Activated naive CD8-positive, alpha-beta T cell treated with anti-CD3 and anti-CD28 coated beads, Interleukin-2, amount 50 U/mL, for 24 hours (primary cell): ENCODE results near the gene NLRP1.

ENCODE experiments used
- ATAC-seq: fragments of 150-1000 bp; cut with Tn5 transposase; one replicate; pipeline ENCODE4 v1.10.0; 2021
- DNase-seq: peaks from one replicate; pipeline ENCODE4 v3.0.0; 2021
- H3K27ac Mint-ChIP-seq: one replicate; pipeline ENCODE4 v1.8.0; 2021; ENCODE audit warnings: mild to moderate bottlenecking, mixed read lengths
- H3K27me3 Mint-ChIP-seq: one replicate; pipeline ENCODE4 v1.8.0; 2021; ENCODE audit warnings: mixed read lengths
- H3K36me3 Mint-ChIP-seq: one replicate; pipeline ENCODE4 v1.8.0; 2021; ENCODE audit warnings: low read depth, mixed read lengths
- H3K4me1 Mint-ChIP-seq: one replicate; pipeline ENCODE4 v1.8.0; 2021; ENCODE audit warnings: mixed read lengths
- H3K4me3 Mint-ChIP-seq: one replicate; pipeline ENCODE4 v1.8.0; 2021; ENCODE audit warnings: mild to moderate bottlenecking, moderate library complexity, mixed read lengths
- H3K9me3 Mint-ChIP-seq: one replicate; pipeline ENCODE4 v1.8.0; 2021; ENCODE audit warnings: mixed read lengths

Gene NLRP1

DNA sequence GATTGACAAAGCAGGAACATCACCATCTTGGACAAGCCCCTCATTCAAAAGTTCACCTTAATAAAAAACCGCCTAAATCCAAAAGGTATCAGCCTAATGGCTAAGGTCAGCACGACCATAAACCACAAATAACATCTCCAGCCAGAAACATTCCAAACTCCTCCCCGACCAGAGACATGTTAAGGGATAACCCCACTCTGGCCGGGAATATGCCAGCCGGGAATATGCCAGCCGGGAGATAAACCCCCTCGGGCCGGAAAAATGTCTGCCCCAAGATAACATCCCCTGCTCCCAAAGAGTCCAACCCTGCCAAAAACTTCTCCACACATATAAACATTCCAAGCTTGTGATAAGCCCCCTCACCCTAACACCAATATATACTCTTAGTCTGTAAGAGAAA is 116.9 kb downstream of the NLRP1 start:
- Mint-ChIP-seq H3K4me3 (peak overlapping the region; percentile 95), H3K27me3 (no peaks in the 10 kb centered on the region), H3K36me3 (peaks cover 40% of the 10 kb centered on the region), H3K4me1 (peaks cover 37% of the 10 kb centered on the region), H3K27ac (peak overlapping the region; percentile 68), H3K9me3 (no peaks in the 10 kb centered on the region)
- ATAC-seq, result no peak
- DNase-seq, result no peak

DNA sequence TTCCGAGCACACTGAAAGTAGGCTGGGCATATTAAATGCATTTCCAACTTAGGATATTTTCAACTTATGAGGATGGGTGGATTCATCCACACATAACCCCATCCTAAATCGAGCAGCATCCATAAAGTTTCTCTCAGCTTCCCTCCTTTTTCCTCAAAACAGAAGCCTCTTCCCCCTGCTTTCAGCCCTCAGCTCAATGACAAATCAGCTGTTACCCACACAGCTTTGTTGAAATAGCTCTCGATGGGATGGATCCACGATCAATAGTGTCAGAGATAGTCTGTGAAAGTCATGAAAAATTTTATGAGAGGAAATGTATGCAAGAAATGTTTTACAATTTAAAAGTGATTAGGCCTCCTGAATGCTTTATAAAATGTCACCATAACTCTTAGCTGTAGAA is 118.0 kb downstream of the NLRP1 start:
- H3K27me3 Mint-ChIP-seq, result no peaks in the 10 kb centered on the region
- H3K36me3 Mint-ChIP-seq, result peaks cover 38% of the 10 kb centered on the region
- peak overlapping the region; percentile 95 for H3K4me3 Mint-ChIP-seq
- H3K27ac Mint-ChIP-seq, result no peak overlapping the region
- ATAC-seq (no peak), DNase-seq (no peak)
- H3K9me3 Mint-ChIP-seq, result no peaks in the 10 kb centered on the region
- H3K4me1 Mint-ChIP-seq, result peaks cover 37% of the 10 kb centered on the region

DNA sequence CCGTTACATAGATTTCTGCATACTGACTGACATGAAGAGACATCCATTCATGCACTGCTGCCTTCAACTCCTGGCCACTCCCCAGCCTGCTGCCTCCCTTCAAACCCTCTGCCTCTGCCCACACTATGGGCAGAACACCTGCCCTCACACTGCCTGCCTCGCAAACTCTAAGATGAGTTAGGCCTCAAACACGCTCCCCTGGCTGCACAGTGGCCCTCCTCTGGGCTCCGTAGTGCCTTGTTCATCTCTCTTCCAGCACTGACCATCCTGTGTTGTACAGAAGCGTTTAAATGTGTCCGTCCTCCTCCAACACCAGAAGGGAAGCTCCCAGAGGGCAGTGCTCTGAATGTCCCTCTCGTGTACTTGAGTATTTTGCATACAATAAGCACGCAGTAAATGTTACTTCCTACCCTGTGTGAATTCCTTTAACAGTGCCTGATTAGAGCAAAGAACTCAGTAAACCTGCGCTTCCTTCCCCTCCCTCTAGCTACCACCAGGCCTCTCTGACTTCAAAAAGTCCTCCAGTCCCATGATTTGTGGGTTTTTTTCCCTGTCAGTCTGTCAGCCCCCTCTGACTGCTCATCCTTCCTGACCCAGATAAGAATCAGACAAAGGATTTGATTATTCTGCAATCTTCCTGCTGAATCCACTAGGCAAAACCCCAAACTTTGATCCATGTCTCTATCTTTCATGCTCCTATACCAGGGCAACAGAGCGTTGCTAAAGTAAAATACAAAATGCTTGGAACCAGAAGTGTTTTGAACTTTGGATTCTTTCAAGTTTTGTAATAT is 119.4 kb downstream of the NLRP1 start:
- DNase-seq (no peak), ATAC-seq (no peak)
- peaks cover 35% of the 10 kb centered on the region for H3K4me1 Mint-ChIP-seq
- no peaks in the 10 kb centered on the region for H3K27me3 Mint-ChIP-seq
- H3K36me3 Mint-ChIP-seq, result peaks cover 49% of the 10 kb centered on the region
- H3K4me3 Mint-ChIP-seq, result no peak overlapping the region
- H3K27ac Mint-ChIP-seq, result no peak overlapping the region
- no peaks in the 10 kb centered on the region for H3K9me3 Mint-ChIP-seq
